ENCODE measurements around the gene BTF3L4. TPM values are rescaled to one million over a fixed set of nuclear protein-coding genes. Genes with fewer than 3 reads are reported as not detected.
"Not testable (repeated sequence)": the region's sequence is repeated elsewhere in the genome, so short reads cannot be mapped to it uniquely, and the experiment has no call there.

Gene BTF3L4
- total RNA-seq, 4 donors from 2014 or later, result 15.6 to 42.1 (median 22.7) TPM

- no peak for DNase-seq
- Histone ChIP-seq H3K27ac (no peak overlapping the region), H3K36me3 (peaks cover 0 to 14% (median 0%) of the 10 kb centered on the region in 3 donors), H3K4me1 (peaks cover 0 to 19% (median 3%) of the 10 kb centered on the region in 4 donors), H3K27me3 (no peaks in the 10 kb centered on the region), H3K9me3 (no peaks in the 10 kb centered on the region), H3K4me3 (no peak overlapping the region)
- TF ChIP-seq, protein P1, sequence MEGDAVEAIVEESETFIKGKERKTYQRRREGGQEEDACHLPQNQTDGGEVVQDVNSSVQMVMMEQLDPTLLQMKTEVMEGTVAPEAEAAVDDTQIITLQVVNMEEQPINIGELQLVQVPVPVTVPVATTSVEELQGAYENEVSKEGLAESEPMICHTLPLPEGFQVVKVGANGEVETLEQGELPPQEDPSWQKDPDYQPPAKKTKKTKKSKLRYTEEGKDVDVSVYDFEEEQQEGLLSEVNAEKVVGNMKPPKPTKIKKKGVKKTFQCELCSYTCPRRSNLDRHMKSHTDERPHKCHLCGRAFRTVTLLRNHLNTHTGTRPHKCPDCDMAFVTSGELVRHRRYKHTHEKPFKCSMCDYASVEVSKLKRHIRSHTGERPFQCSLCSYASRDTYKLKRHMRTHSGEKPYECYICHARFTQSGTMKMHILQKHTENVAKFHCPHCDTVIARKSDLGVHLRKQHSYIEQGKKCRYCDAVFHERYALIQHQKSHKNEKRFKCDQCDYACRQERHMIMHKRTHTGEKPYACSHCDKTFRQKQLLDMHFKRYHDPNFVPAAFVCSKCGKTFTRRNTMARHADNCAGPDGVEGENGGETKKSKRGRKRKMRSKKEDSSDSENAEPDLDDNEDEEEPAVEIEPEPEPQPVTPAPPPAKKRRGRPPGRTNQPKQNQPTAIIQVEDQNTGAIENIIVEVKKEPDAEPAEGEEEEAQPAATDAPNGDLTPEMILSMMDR (IDR thresholded peaks at IDR 0.05), result no peak
- no peak for TF ChIP-seq POLR2A (IDR thresholded peaks at IDR 0.05)
Measured at GRCh38 chr1:52028328-52028727, 27.8 kb upstream of the BTF3L4 start.

DNA sequence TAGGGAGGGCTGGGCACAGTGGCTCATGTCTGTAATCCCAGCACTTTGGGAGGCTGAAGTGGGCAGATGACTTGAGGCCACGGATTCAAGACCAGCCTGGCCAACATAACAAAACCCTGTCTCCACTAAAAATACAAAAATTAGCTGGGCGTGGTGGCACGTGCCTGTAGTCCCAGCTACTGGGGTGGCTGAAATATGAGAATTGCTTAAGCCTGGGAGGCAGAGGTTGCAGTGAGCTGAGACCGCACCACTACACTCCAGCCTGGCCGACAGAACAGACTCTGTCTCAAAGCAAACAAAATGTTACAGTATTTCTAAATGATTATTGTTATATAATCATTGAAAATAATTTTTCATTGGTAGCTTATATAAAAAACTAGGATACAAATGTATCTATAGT is 27.3 kb upstream of the BTF3L4 start:
- H3K27me3 ChIP-seq, DNase-seq, H3K36me3 ChIP-seq, H3K27ac ChIP-seq, H3K9me3 ChIP-seq, H3K4me3 ChIP-seq: not testable (repeated sequence)
- peaks cover 0 to 19% (median 3%) of the 10 kb centered on the region in 4 donors for H3K4me1 ChIP-seq

GRCh38 chr1:52032124-52032784 is 23.8 kb upstream of the BTF3L4 start:
- peak overlapping the region; percentile 64 to 82 (median 74) for H3K4me3 ChIP-seq
- TF ChIP-seq, protein P1 (IDR thresholded peaks at IDR 0.05), result no peak
- TF ChIP-seq POLR2A (IDR thresholded peaks at IDR 0.05), result no peak
- H3K4me1 ChIP-seq, result peaks cover 0 to 19% (median 3%) of the 10 kb centered on the region in 4 donors
- H3K9me3 ChIP-seq, result no peaks in the 10 kb centered on the region
- peak overlapping the region in 3 of 4 donors; percentile 87 to 89 (median 87) for H3K27ac ChIP-seq
- no peaks in the 10 kb centered on the region for H3K36me3 ChIP-seq
- no peak for DNase-seq
- H3K27me3 ChIP-seq, result no peaks in the 10 kb centered on the region

- peaks cover 0 to 19% (median 3%) of the 10 kb centered on the region in 4 donors for H3K4me1 ChIP-seq
- H3K36me3 ChIP-seq, result peaks cover 0 to under 1% (median 0%) of the 10 kb centered on the region in 3 donors
- peak overlapping the region; percentile 76 to 89 (median 87) for H3K27ac ChIP-seq
- peak; percentile 30 to 62 (median 60) for DNase-seq
- peak overlapping the region; percentile 64 to 82 (median 74) for H3K4me3 ChIP-seq
- TF ChIP-seq, protein P1 (IDR thresholded peaks at IDR 0.05), result no peak
- TF ChIP-seq POLR2A (IDR thresholded peaks at IDR 0.05), result no peak
- H3K27me3 ChIP-seq, result no peaks in the 10 kb centered on the region
- H3K9me3 ChIP-seq, result no peaks in the 10 kb centered on the region
Measured at GRCh38 chr1:52032785-52033131, 23.3 kb upstream of the BTF3L4 start.

- Histone ChIP-seq H3K9me3 (no peaks in the 10 kb centered on the region), H3K27ac (peak within 1 kb of the TSS; percentile 76 to 89 (median 87)), H3K4me1 (peaks cover 0 to 19% (median 3%) of the 10 kb centered on the region in 4 donors)
Measured at GRCh38 chr1:52033190-52034049, 22.7 kb upstream of the BTF3L4 start, which contains the start of gene KTI12. Gene KTI12, minus strand, starts transcription at chr1:52033810. Its CDS starts 49 bp downstream, at chr1:52033761.

More at GRCh38 chr1:52033190-52034049, 22.7 kb upstream of the BTF3L4 start, which contains the start of gene KTI12:
- Histone ChIP-seq H3K36me3 (peaks cover 0 to 7% (median 0%) of the 10 kb centered on the region in 3 donors), H3K4me3 (peak within 1 kb of the TSS; percentile 64 to 82 (median 74)), H3K27me3 (no peaks in the 10 kb centered on the region)
- TF ChIP-seq, protein P1 (IDR thresholded peaks at IDR 0.05), result no peak
- TF ChIP-seq POLR2A (IDR thresholded peaks at IDR 0.05), result peak; percentile 44 to 57
- DNase-seq, result peak; percentile 84 to 95 (median 88)

Measured in Peyer's patch (tissue), 4 donors.